HG03060 (cell line): ENCODE results near the gene DOCK1.
"Not testable (repeated sequence)": the region's sequence is repeated elsewhere in the genome, so short reads cannot be mapped to it uniquely, and the experiment has no call there.

ENCODE experiments used
- ATAC-seq: cut with Tn5 transposase; IDR thresholded peaks from one replicate; pipeline ENCODE4 v1.9.1; 2021; ENCODE audit warnings: low read depth, moderate number of reproducible peaks; ENCODE audit not compliant: unreplicated experiment

The DOCK1 gene

GRCh38 chr10:126902157-126902556 lies 3.1 kb upstream of the DOCK1 start:
- no peak for ATAC-seq

GRCh38 chr10:126903656-126904360 lies 1.4 kb upstream of the DOCK1 start:
- no peak for ATAC-seq

- ATAC-seq: no peak
Observed at GRCh38 chr10:126904516-126904817, 761 bp upstream of the DOCK1 start.

- no peak for ATAC-seq
Observed at GRCh38 chr10:126905776-126906703, 812 bp downstream of the DOCK1 start.

- no peak for ATAC-seq
Observed at GRCh38 chr10:126906704-126907422, 1.6 kb downstream of the DOCK1 start.

GRCh38 chr10:126907423-126907970 lies 2.3 kb downstream of the DOCK1 start:
- no peak for ATAC-seq

GRCh38 chr10:126908225-126908624 lies 3.0 kb downstream of the DOCK1 start:
- no peak for ATAC-seq

GRCh38 chr10:126908729-126909128 lies 3.5 kb downstream of the DOCK1 start:
- no peak for ATAC-seq

GRCh38 chr10:126909147-126909546 lies 3.9 kb downstream of the DOCK1 start:
- ATAC-seq: no peak

- no peak for ATAC-seq
Observed at GRCh38 chr10:126910196-126910595, 5.0 kb downstream of the DOCK1 start.

GRCh38 chr10:126910798-126911197 lies 5.6 kb downstream of the DOCK1 start:
- ATAC-seq: no peak

- ATAC-seq: no peak
Observed at GRCh38 chr10:126911301-126911700, 6.1 kb downstream of the DOCK1 start.

- ATAC-seq: no peak
Observed at GRCh38 chr10:126913316-126913715, 8.1 kb downstream of the DOCK1 start.

GRCh38 chr10:126914561-126914960 lies 9.3 kb downstream of the DOCK1 start:
- ATAC-seq: no peak

GRCh38 chr10:126916952-126917351 lies 11.7 kb downstream of the DOCK1 start:
- not testable (repeated sequence) for ATAC-seq

- no peak for ATAC-seq
Observed at GRCh38 chr10:126917375-126917774, 12.1 kb downstream of the DOCK1 start.

GRCh38 chr10:126917975-126918908 lies 13.0 kb downstream of the DOCK1 start:
- ATAC-seq: no peak

GRCh38 chr10:126919426-126919825 lies 14.2 kb downstream of the DOCK1 start:
- no peak for ATAC-seq

- ATAC-seq: no peak
Observed at GRCh38 chr10:126921162-126921561, 15.9 kb downstream of the DOCK1 start.

GRCh38 chr10:126921974-126922525 lies 16.8 kb downstream of the DOCK1 start:
- ATAC-seq: no peak
